Ascending aorta (tissue), 2 donors: ENCODE data around the gene PRDM5. TPM values are rescaled to one million over a fixed set of nuclear protein-coding genes. Genes with fewer than 3 reads are reported as not detected.

Experiments used
- DNase-seq, 2 donors: peaks; one replicate each; pipeline ENCODE4 v3.0.0-alpha.2; 2019; ENCODE audit warnings: low spot score in 2 of 2
- H3K27ac ChIP-seq, 2 donors: fragments of 200-600 bp; sonication (generic); one replicate each; pipeline ENCODE4 v1.5.1; 2016 to 2017; ENCODE audit warnings: mild to moderate bottlenecking in 1 of 2
- H3K27me3 ChIP-seq: fragments of 200-600 bp; sonication (generic); one replicate; pipeline ENCODE4 v1.5.1; 2017
- H3K36me3 ChIP-seq, 2 donors: fragments of 200-600 bp; sonication (generic); one replicate each; pipeline ENCODE4 v1.5.1; 2016
- H3K4me1 ChIP-seq, 2 donors: fragments of 200-600 bp; sonication (generic); one replicate each; pipeline ENCODE4 v1.5.1; 2016 to 2017; ENCODE audit warnings: mild to moderate bottlenecking in 1 of 2
- H3K4me3 ChIP-seq, 2 donors: fragments of 200-600 bp; sonication (generic); one replicate each; pipeline ENCODE4 v1.5.1; 2016 to 2017; ENCODE audit warnings: mild to moderate bottlenecking in 1 of 2
- H3K9me3 ChIP-seq, 2 donors: fragments of 200-600 bp; sonication (generic); one replicate each; pipeline ENCODE4 v1.5.1; 2016
- CTCF ChIP-seq, 3 experiments: fragments of 200-600 bp in 2 of 3; fragments of 450-650 bp in 1 of 3; sonication (generic) in 2 of 3; IDR thresholded peaks; one replicate each; pipeline ENCODE4 v1.5.1; 2016 to 2019; ENCODE audit warnings: antibody characterized with exemption in 3 of 3, mild to moderate bottlenecking in 1 of 3, moderate library complexity in 1 of 3
- intact Hi-C: fragments of 100-400 bp; cut with DNase I; formaldehyde crosslinking; loops from one replicate; pipeline ENCODE4 v1.15.1; 2023
- total RNA-seq: library from RNA; depleted of rRNA; stranded (reverse); fragments of >200 nt; gene quantifications from one replicate; pipeline ENCODE4 v1.1.0, GENCODE V29; 2016

The PRDM5 gene
- total RNA-seq, 1 donor from 2014 or later = 14.9 TPM

DNA sequence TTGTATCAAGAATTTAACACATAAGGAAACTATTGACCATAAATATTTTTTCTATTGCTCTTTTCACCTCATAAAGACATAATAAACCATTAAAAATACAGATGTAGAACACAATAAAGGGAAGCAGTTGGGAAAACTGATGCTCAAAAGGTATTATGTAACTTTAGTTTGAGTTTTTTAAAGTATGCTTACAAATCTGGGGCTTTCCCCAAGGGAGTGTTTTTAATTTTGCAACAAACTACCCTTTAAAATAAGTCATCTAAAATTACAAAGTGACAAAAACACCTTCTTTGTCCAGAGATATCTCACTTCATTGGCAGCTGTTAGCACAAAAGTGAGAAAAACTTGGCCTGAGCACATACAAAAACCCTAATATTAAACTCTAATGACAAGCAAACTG, 55.0 kb downstream of the PRDM5 start:
- no peak for DNase-seq
- intact Hi-C loops = no loop called here
- no peaks in the 10 kb centered on the region for H3K9me3 ChIP-seq
- H3K36me3 ChIP-seq = no peaks in the 10 kb centered on the region
- H3K27me3 ChIP-seq = no peaks in the 10 kb centered on the region
- H3K4me3 ChIP-seq = no peak overlapping the region
- TF ChIP-seq CTCF (IDR thresholded peaks at IDR 0.05) = no peak
- no peak overlapping the region for H3K27ac ChIP-seq
- H3K4me1 ChIP-seq = no peaks in the 10 kb centered on the region

- DNase-seq = no peak
- Histone ChIP-seq H3K9me3 (no peaks in the 10 kb centered on the region), H3K36me3 (no peaks in the 10 kb centered on the region), H3K27ac (no peak overlapping the region), H3K4me1 (no peaks in the 10 kb centered on the region), H3K4me3 (no peak overlapping the region), H3K27me3 (no peaks in the 10 kb centered on the region)
- intact Hi-C loops = no loop called here
- no peak for TF ChIP-seq CTCF (IDR thresholded peaks at IDR 0.05)
Measured at GRCh38 chr4:120865985-120866384, 56.5 kb downstream of the PRDM5 start.

GRCh38 chr4:120864969-120865368, 57.6 kb downstream of the PRDM5 start:
- no peak overlapping the region for H3K4me3 ChIP-seq
- no peaks in the 10 kb centered on the region for H3K36me3 ChIP-seq
- H3K27ac ChIP-seq = no peak overlapping the region
- no peak for TF ChIP-seq CTCF (IDR thresholded peaks at IDR 0.05)
- no peaks in the 10 kb centered on the region for H3K9me3 ChIP-seq
- no peaks in the 10 kb centered on the region for H3K27me3 ChIP-seq
- intact Hi-C loops = no loop called here
- no peaks in the 10 kb centered on the region for H3K4me1 ChIP-seq
- no peak for DNase-seq

DNA sequence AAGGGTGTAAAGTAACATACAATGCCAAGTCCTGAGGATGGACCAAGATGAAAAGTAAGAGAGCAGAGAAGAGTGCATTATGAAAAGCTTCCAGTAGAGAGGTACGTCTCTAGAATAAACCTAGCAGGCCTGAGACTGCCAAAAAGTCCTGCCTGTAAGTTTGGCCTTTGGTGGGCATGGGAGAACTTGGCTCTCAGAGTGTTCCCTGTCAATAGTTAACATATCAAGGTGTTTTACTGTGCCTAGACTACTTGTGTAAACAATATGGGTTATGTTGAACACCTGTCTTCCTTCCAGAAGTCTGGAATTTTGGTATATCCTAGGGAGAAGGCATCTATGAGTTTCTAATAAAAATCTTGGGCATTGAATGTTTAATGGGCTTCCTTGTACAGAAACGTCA, 60.1 kb downstream of the PRDM5 start:
- intact Hi-C loops = no loop called here
- Histone ChIP-seq H3K4me3 (no peak overlapping the region), H3K36me3 (no peaks in the 10 kb centered on the region), H3K9me3 (no peaks in the 10 kb centered on the region), H3K4me1 (no peaks in the 10 kb centered on the region), H3K27ac (no peak overlapping the region), H3K27me3 (no peaks in the 10 kb centered on the region)
- no peak for DNase-seq
- TF ChIP-seq CTCF (IDR thresholded peaks at IDR 0.05) = no peak

GRCh38 chr4:120861852-120862251, 60.7 kb downstream of the PRDM5 start:
- no peak for DNase-seq
- Histone ChIP-seq H3K36me3 (no peaks in the 10 kb centered on the region), H3K4me1 (no peaks in the 10 kb centered on the region), H3K27me3 (no peaks in the 10 kb centered on the region), H3K9me3 (no peaks in the 10 kb centered on the region), H3K4me3 (no peak overlapping the region), H3K27ac (no peak overlapping the region)
- intact Hi-C loops = no loop called here
- no peak for TF ChIP-seq CTCF (IDR thresholded peaks at IDR 0.05)

DNA sequence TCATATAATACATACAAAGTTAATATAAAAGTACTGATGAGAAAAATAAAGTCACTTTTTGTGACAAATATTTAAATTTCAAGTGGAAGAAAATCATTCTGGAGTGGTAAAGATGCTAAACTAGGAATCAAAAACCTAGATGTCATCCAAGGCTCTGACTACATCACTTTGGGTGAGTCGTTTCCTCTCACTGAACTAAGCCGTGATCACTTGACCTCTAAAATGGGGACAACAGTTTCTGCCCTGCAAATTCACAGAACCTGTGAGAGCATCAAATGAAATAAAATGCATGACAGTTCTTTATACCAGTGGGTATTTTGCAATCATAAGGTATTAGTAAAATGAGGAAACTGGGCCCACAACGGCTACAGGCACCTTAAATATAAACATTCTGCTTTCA, 63.8 kb downstream of the PRDM5 start:
- H3K9me3 ChIP-seq = no peaks in the 10 kb centered on the region
- H3K27ac ChIP-seq = no peak overlapping the region
- no peak overlapping the region for H3K4me3 ChIP-seq
- no peaks in the 10 kb centered on the region for H3K27me3 ChIP-seq
- no peak for TF ChIP-seq CTCF (IDR thresholded peaks at IDR 0.05)
- no peaks in the 10 kb centered on the region for H3K36me3 ChIP-seq
- no peak for DNase-seq
- intact Hi-C loops = no loop called here
- no peaks in the 10 kb centered on the region for H3K4me1 ChIP-seq
